Measurements from ENCODE around the gene PIF1. TPM values are rescaled to one million over a fixed set of nuclear protein-coding genes. Genes with fewer than 3 reads are reported as not detected.
A peak's percentile ranks its signal among the peaks of the same experiment; 100 is the strongest.

Gene PIF1
- total and polyA plus RNA-seq, 9 donors, result 4.3 to 12.3 (median 6.7) TPM

DNA sequence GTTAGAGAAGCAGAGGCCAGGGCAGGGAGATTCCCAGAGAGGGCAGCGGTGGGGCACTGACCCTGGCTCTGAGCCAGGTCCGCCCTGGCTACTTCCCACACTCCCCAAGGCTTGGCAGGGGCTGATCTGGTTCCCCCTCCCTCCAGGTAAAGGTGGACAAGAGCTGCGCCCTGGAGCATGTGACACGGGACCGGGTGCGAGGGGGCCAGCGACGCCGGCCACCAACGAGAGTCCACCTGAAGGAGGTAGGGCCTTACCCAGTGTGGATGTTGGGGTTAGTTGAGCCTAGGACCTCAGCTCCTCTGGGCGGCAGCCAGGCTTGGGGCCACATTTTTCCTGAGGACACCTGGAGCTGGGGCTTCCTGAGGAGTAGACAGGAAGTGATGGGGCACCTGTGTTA is 35.9 kb upstream of the PIF1 start:
- H3K27ac ChIP-seq (ENCODE audit: low read length), result no peak overlapping the region
- peaks cover 77% of the 10 kb centered on the region for H3K4me1 ChIP-seq (ENCODE audit: control insufficient read depth, insufficient read depth, low read length)
- H3K27me3 ChIP-seq (ENCODE audit: control insufficient read depth, insufficient read depth, low read length), result no peaks in the 10 kb centered on the region
- DNase-seq, result no peak
- 94% methylated on average over 6 of the region's 11 CpGs for WGBS (ENCODE audit: insufficient coverage)
- H3K4me3 ChIP-seq (ENCODE audit: low read length), result no peak overlapping the region
- no peaks in the 10 kb centered on the region for H3K9me3 ChIP-seq (replicated peaks; ENCODE audit: control insufficient read depth, low read depth, low read length)
- H3K36me3 ChIP-seq (ENCODE audit: control insufficient read depth, insufficient read depth, low read length), result peaks cover 51% of the 10 kb centered on the region

DNA sequence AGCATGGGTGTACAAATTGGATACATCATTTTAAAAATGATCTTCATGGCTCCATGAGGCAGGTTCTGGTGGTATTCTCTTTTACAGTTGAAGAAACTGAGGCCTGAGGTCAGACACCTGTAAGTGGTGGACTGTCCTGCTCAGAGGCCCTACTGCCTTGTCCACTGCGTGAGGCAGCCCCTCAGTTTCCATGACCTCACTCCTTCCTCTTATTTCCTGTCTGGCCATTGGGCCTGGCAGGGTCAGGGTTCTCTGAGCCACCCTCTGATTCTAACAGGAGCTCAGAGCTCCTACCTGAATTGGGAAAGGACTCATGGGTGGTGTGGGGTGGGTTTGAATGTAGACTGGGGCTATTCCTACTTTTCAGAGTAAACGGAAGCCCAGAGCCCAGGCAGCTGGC is 33.8 kb upstream of the PIF1 start:
- H3K9me3 ChIP-seq (replicated peaks; ENCODE audit: control insufficient read depth, low read depth, low read length), result no peaks in the 10 kb centered on the region
- DNase-seq, result no peak
- H3K27ac ChIP-seq (ENCODE audit: low read length), result no peak overlapping the region
- no peak overlapping the region for H3K4me3 ChIP-seq (ENCODE audit: low read length)
- H3K4me1 ChIP-seq (ENCODE audit: control insufficient read depth, insufficient read depth, low read length), result peaks cover 74% of the 10 kb centered on the region
- WGBS (ENCODE audit: insufficient coverage), result 67% methylated on average over 2 of the region's 2 CpGs
- peaks cover 54% of the 10 kb centered on the region for H3K36me3 ChIP-seq (ENCODE audit: control insufficient read depth, insufficient read depth, low read length)
- no peaks in the 10 kb centered on the region for H3K27me3 ChIP-seq (ENCODE audit: control insufficient read depth, insufficient read depth, low read length)

DNA sequence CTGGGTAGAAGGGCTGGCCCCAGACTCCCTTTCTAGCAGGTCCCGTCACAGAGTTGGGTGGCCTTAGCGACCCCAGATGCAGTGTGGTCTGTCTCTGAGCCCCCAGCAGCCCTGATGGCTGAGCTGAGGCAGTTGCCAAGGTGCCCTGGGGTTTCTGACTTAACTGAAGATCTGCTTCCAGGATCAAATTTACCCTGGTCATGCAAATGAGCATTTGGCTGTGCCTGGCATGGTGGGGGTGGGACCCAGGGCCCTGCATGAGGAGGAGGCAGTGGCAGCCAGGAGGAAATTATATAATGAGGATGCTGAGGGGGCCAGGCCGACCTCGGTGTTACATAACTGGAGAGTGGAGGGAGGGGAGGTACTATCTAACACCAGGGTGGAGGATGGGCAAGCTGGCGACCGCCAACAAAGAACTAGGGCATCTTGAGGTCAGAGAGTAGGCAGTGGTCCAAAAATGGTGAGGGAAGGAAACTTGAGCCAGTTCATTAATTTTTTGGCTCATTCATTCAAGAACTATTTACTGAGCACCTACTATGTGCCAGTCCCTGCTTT is 32.7 kb upstream of the PIF1 start:
- WGBS (ENCODE audit: insufficient coverage), result 50% methylated on average over 4 of the region's 6 CpGs
- peaks cover 72% of the 10 kb centered on the region for H3K4me1 ChIP-seq (ENCODE audit: control insufficient read depth, insufficient read depth, low read length)
- no peak overlapping the region for H3K4me3 ChIP-seq (ENCODE audit: low read length)
- peaks cover 56% of the 10 kb centered on the region for H3K36me3 ChIP-seq (ENCODE audit: control insufficient read depth, insufficient read depth, low read length)
- H3K9me3 ChIP-seq (replicated peaks; ENCODE audit: control insufficient read depth, low read depth, low read length), result no peaks in the 10 kb centered on the region
- DNase-seq, result no peak
- peak overlapping the region; percentile 87 for H3K27ac ChIP-seq (ENCODE audit: low read length)
- no peaks in the 10 kb centered on the region for H3K27me3 ChIP-seq (ENCODE audit: control insufficient read depth, insufficient read depth, low read length)

DNA sequence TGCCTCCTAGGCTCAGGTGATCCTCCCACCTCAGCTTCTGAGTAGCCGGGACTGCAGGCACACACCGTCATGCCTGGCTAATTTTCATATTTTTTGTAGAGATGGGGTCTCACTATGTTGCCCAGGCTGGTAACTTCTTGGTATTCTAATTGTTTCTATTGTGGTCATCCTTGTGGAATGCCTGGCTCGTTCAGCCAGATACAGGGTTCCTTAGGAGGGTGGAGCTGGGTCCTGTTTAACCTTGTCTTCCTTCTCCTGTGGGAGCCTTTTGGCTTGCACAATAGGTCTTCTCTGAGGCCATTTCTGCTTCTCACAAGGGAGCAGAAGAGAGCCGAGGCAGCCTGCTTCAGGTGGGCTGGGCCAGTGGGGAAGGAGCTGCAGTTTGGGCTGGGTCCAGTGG is 32.0 kb upstream of the PIF1 start:
- peaks cover 54% of the 10 kb centered on the region for H3K36me3 ChIP-seq (ENCODE audit: control insufficient read depth, insufficient read depth, low read length)
- no peaks in the 10 kb centered on the region for H3K9me3 ChIP-seq (replicated peaks; ENCODE audit: control insufficient read depth, low read depth, low read length)
- H3K27ac ChIP-seq (ENCODE audit: low read length), result peak overlapping the region; percentile 87
- H3K27me3 ChIP-seq (ENCODE audit: control insufficient read depth, insufficient read depth, low read length), result no peaks in the 10 kb centered on the region
- WGBS (ENCODE audit: insufficient coverage), result 0% methylated on average over 1 of the region's 4 CpGs
- H3K4me1 ChIP-seq (ENCODE audit: control insufficient read depth, insufficient read depth, low read length), result peaks cover 70% of the 10 kb centered on the region
- no peak for DNase-seq
- no peak overlapping the region for H3K4me3 ChIP-seq (ENCODE audit: low read length)

DNA sequence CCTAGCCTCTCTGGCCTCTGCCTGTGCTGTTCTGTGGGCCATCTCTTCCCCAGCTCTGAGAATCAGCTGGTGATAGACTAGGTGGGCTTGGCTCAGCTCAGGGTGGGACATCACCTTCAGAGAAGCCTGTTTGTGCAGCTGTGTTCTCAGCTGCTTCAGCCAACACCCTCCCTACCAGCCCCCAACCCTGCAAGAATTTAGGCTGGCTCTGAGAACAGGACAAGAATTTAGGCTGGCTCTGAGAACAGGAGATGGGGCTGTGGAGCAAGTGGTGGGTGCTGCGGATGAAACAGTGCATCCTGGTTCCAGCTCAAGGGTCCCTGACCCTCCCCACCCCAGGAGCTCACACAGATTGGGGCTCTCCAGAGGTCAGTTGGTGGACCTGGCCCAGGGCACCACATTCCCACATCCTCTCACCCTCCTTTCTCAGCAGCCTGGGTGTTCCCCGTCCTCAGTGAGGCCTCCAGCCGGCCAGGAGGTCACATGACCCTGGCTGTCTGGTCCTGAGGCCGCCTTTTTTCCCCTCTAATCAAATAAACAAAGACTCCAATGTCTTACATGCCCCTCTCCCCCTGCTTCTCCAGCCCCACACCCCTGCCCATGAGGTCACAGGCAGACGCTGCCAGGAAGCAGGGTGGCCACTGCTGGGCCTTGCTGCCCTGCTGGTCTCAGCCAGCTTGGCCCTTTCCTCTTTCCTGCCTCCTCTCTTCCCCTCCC is 31.1 kb upstream of the PIF1 start:
- no peaks in the 10 kb centered on the region for H3K27me3 ChIP-seq (ENCODE audit: control insufficient read depth, insufficient read depth, low read length)
- peaks cover 65% of the 10 kb centered on the region for H3K4me1 ChIP-seq (ENCODE audit: control insufficient read depth, insufficient read depth, low read length)
- peak; percentile 77 for DNase-seq
- 12% methylated on average over 5 of the region's 5 CpGs for WGBS (ENCODE audit: insufficient coverage)
- H3K9me3 ChIP-seq (replicated peaks; ENCODE audit: control insufficient read depth, low read depth, low read length), result no peaks in the 10 kb centered on the region
- peaks cover 53% of the 10 kb centered on the region for H3K36me3 ChIP-seq (ENCODE audit: control insufficient read depth, insufficient read depth, low read length)
- H3K27ac ChIP-seq (ENCODE audit: low read length), result peak overlapping the region; percentile 87
- H3K4me3 ChIP-seq (ENCODE audit: low read length), result no peak overlapping the region

DNA sequence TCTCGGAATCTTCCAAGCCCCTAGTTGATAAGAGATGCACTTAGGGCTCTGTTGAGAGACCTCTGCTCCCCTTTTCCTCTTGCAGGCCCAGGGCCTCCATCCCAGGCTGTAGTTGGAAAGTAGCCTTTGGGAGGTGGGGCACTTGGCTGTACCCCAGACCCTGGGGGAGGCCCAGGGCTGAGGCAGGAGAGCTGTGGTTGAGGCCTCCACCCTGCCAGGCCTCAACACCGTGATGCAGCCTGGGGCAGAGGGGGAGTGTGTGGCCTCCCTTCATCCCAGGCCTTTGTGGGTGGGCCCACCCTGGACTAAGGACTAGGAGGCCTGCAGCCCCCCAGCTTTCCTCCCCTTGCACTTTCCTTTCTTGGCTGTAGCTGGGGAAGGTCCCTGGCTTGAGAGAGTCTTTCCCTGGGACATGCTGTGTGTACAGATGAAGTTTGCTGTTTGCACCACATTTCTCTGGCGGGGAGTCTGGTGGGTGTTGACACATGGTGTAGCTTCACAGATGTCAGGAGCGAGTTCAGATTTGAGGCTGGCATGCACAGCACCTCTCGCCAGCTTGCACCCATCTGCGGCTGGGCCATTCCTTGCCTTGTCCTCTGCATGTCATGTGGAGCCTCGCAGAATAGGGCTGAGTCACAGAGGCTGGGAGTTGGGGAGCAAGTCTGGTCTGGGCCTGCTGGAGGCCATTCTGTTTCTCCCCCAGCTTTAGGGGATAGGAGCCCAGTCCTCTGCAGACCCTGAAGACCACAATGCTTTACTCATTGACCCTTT is 29.9 kb upstream of the PIF1 start:
- Histone ChIP-seq H3K27ac (ENCODE audit: low read length) (peak overlapping the region; percentile 20), H3K4me1 (ENCODE audit: control insufficient read depth, insufficient read depth, low read length) (peaks cover 62% of the 10 kb centered on the region), H3K36me3 (ENCODE audit: control insufficient read depth, insufficient read depth, low read length) (peaks cover 52% of the 10 kb centered on the region), H3K4me3 (ENCODE audit: low read length) (no peak overlapping the region), H3K9me3 (replicated peaks; ENCODE audit: control insufficient read depth, low read depth, low read length) (no peaks in the 10 kb centered on the region), H3K27me3 (ENCODE audit: control insufficient read depth, insufficient read depth, low read length) (no peaks in the 10 kb centered on the region)
- no peak for DNase-seq
- 63% methylated on average over 6 of the region's 7 CpGs for WGBS (ENCODE audit: insufficient coverage)

DNA sequence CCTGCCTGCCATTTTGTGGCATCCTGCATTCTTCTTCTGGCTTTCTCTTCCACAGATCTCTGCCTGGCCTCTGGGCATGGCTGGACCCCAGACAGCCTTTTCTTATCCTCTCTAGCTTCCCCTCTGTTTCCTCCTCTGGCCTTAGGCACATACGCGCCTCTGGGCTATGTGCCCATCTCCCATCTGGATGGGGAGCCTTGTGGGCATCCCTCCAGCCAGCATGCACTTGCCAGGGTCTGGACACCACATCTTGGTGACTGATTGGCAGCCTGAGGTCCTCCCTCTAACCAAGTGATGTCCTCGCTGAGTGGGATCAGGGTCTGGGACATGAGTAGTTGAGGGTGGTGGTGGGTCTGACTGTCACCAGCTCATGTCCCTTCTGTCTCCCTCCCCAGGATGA is 29.1 kb upstream of the PIF1 start:
- H3K4me1 ChIP-seq (ENCODE audit: control insufficient read depth, insufficient read depth, low read length), result peaks cover 62% of the 10 kb centered on the region
- no peaks in the 10 kb centered on the region for H3K27me3 ChIP-seq (ENCODE audit: control insufficient read depth, insufficient read depth, low read length)
- DNase-seq, result no peak
- no CpG with 5 or more reads among the region's 3 CpGs for WGBS (ENCODE audit: insufficient coverage)
- no peak overlapping the region for H3K27ac ChIP-seq (ENCODE audit: low read length)
- peaks cover 52% of the 10 kb centered on the region for H3K36me3 ChIP-seq (ENCODE audit: control insufficient read depth, insufficient read depth, low read length)
- H3K4me3 ChIP-seq (ENCODE audit: low read length), result no peak overlapping the region
- no peaks in the 10 kb centered on the region for H3K9me3 ChIP-seq (replicated peaks; ENCODE audit: control insufficient read depth, low read depth, low read length)

DNA sequence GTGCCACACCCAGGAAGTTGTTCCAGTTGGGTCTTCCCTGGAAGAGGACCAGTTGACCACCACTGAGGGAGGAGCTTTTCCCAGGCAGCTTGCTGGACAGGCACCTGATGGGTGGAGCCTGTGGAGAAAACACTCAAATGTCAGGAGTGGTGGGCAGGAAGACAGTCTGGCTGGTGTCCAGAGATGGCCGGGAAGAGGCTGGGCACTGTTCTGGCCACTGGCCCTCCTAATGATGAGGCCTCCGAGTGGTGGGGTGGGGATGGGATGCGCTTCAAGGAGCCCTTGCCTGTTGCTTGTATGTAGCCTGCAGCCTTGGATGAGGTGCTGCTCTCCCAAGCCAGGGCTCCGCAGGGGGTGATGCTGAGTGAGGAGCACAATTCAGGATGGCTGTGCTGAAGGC is 28.6 kb upstream of the PIF1 start:
- H3K4me1 ChIP-seq (ENCODE audit: control insufficient read depth, insufficient read depth, low read length), result peaks cover 59% of the 10 kb centered on the region
- 56% methylated on average over 4 of the region's 4 CpGs for WGBS (ENCODE audit: insufficient coverage)
- no peaks in the 10 kb centered on the region for H3K27me3 ChIP-seq (ENCODE audit: control insufficient read depth, insufficient read depth, low read length)
- H3K27ac ChIP-seq (ENCODE audit: low read length), result no peak overlapping the region
- no peaks in the 10 kb centered on the region for H3K9me3 ChIP-seq (replicated peaks; ENCODE audit: control insufficient read depth, low read depth, low read length)
- H3K36me3 ChIP-seq (ENCODE audit: control insufficient read depth, insufficient read depth, low read length), result peaks cover 50% of the 10 kb centered on the region
- H3K4me3 ChIP-seq (ENCODE audit: low read length), result no peak overlapping the region
- DNase-seq, result no peak

DNA sequence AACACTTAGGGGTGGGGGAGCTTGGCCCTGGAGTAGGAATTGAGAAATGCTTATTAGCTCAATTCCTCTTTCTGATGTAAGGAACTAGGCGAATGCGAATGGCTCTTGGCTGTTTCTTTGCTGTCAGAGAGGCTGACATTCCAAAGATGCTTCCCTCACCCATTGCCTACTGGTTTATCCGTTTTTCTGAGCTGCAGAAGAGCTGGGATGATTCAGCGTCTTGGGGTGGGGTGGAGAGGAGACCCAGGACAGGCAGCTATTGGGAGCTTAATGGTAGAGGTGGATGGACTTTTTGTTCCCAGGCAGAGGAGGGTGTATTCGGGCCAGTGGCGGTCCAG is 26.0 kb upstream of the PIF1 start:
- 76% methylated on average over 3 of the region's 6 CpGs for WGBS (ENCODE audit: insufficient coverage)
- Histone ChIP-seq H3K36me3 (ENCODE audit: control insufficient read depth, insufficient read depth, low read length) (peaks cover 68% of the 10 kb centered on the region), H3K9me3 (replicated peaks; ENCODE audit: control insufficient read depth, low read depth, low read length) (no peaks in the 10 kb centered on the region), H3K27ac (ENCODE audit: low read length) (no peak overlapping the region), H3K4me1 (ENCODE audit: control insufficient read depth, insufficient read depth, low read length) (peaks cover 51% of the 10 kb centered on the region), H3K27me3 (ENCODE audit: control insufficient read depth, insufficient read depth, low read length) (no peaks in the 10 kb centered on the region), H3K4me3 (ENCODE audit: low read length) (no peak overlapping the region)
- peak; percentile 65 for DNase-seq

DNA sequence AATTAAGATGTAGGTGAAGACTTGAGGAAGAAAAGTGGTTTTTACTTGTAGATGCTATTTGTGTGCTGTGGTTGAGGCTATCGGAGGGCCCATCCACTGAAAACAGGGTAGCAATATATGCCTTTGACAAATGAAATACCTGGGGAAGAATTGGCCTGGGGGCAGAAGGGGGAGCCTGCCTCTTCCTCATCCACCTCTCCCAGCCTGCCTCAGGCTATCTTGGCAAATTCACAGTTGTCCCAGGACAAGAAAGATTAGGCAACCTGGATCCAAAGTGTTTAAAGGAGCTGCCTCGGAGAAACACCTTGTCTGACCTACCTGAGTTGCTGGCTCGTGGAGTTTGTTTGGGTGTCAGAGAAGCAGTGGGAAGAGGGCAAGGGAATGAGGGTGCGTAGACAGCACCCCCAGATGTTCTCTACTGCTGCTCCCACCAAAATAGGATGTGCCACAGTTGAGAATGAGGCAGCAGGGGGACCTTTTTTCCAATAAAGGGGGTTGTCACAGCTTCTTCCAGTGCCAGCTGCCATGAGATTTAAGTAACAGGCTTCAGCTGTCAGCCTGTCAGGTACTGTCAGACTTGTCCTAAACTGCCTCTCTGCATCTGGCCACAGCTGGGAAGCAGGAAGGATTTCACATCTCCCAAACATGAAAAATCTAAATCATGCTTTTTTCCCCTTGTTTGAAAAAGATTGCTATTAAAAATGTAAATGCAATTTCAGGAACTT is 25.5 kb upstream of the PIF1 start:
- no peak for DNase-seq
- no peak overlapping the region for H3K4me3 ChIP-seq (ENCODE audit: low read length)
- peak overlapping the region; percentile 51 for H3K27ac ChIP-seq (ENCODE audit: low read length)
- H3K36me3 ChIP-seq (ENCODE audit: control insufficient read depth, insufficient read depth, low read length), result peaks cover 63% of the 10 kb centered on the region
- peaks cover 46% of the 10 kb centered on the region for H3K4me1 ChIP-seq (ENCODE audit: control insufficient read depth, insufficient read depth, low read length)
- no peaks in the 10 kb centered on the region for H3K9me3 ChIP-seq (replicated peaks; ENCODE audit: control insufficient read depth, low read depth, low read length)
- WGBS (ENCODE audit: insufficient coverage), result 68% methylated on average over 3 of the region's 4 CpGs
- H3K27me3 ChIP-seq (ENCODE audit: control insufficient read depth, insufficient read depth, low read length), result no peaks in the 10 kb centered on the region
